Tongue (tissue), 2 donors: ENCODE results near the gene MYH10. TPM values are rescaled to one million over a fixed set of nuclear protein-coding genes. Genes with fewer than 3 reads are reported as not detected.
"Not testable (repeated sequence)": the region's sequence is repeated elsewhere in the genome, so short reads cannot be mapped to it uniquely, and the experiment has no call there.

Experiments used
- DNase-seq: peaks from one replicate; pipeline ENCODE4 v3.0.0-alpha.2; 2015
- total RNA-seq: library from RNA; depleted of rRNA; stranded (reverse); fragments of >200 nt; gene quantifications from one replicate; pipeline ENCODE4 v1.2.3, GENCODE V29; 2014

MYH10 gene
- total RNA-seq, 1 donor from 2014 or later, result 86.1 TPM

DNA sequence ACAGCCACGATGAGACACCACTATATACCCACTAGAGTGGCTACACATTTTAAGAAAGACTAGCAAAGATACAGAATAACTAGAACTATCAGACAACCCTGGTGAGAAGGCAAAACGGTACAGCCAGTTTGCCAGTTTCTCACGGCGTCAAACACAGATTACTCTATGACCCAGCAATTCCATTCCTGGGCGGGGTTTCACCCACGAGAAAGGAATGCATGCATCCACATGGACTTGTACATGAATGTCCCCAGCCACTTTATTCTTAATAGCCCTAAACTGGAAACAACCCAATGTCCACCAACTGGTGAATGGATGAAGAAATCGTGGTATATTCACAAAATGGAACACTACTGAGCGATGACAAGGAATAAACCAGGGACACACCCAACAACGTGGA is 74.5 kb downstream of the MYH10 start:
- DNase-seq, result no peak

DNA sequence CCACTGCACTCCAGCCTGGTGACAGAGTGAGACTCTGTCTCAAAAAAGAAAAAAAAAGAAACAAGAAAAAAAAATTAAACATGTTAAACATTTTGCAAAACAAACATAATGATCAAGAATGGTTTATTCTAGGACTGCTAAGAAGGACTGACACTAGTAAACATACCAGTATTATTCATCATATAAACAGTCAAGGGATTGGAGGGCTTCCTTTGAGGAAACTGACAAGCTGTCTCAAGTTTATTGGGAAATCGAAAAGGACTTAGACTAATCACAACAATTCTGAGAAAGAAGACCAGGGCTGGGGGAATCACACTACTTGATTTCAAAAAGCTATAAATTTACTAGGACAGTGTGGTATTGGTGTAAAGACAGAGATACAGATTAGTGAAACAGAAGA is 75.5 kb downstream of the MYH10 start:
- no peak for DNase-seq

DNA sequence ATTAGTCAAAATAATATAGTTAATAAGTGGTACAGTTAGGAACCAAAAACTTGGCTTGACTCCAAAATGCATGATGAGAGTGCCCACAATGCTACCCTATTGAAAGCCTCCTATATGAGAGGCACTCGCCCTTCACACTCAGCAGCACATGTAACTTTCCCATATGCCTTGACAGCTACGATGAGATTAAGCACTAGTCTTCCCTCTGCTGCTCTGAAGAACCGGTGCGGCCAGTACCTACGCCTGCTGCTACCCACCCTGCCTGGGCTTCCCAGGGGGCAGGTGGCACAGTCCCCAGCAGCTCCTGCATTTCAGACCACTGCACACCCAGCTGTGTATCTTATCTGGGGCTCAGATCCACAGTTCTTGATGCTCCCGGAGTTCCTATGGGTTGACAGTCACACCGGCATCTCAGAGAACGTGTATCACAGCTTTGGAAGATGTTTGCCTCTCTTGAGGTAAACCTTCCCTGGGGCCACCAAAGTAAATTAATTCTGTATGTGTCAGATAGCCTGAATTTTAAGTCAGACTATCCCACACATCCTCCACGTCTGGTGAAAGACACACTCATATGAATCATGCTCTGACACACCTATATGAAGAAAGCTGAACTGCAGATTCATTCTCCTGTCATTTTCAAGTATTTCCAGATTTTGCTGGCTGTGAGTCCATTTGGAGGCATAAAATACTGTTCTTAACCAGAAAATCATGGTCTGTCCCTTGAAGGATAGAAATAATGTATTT is 77.8 kb downstream of the MYH10 start:
- DNase-seq, result no peak

DNA sequence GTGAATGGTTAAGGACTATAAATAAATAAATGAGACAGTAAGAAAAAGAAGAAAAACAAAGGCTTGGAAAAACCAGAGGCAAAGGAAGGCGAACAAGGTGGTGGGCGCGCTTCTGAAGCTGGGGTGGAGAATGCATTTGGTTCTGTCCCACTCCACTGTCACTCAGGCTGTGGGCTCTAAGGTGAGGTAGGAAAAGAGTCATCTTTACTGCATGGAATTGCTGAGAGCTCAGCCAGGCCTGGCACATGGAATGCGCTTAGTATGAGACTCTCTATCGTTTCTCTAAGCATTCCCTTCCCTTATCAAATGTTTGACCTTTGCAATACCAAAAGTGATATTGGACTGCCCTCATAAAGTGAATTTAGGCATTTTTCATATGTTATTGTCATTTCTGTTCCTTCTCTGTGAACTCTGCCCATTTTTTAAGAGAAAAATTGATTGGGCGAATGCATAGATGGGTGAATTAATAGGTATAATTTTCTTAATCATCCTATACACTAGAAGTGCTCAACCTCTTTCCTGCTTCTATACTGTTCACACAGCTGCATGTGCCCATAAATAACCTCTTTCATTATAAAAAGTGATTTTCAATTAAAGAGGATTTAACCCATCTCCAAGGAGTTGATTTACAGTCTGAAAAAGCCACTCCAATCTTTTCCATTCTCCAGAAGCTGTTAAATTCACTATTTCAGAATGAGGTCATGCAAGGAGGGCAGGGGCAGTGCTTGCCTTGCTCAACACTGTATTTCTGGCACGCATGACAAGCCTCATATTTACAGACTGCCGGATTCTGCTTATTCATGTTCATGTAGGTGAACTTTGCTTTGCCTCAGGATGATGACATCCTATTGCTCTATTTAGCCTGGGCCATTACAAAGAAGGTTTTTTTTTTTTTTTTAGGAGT is 87.7 kb downstream of the MYH10 start:
- no peak for DNase-seq

DNA sequence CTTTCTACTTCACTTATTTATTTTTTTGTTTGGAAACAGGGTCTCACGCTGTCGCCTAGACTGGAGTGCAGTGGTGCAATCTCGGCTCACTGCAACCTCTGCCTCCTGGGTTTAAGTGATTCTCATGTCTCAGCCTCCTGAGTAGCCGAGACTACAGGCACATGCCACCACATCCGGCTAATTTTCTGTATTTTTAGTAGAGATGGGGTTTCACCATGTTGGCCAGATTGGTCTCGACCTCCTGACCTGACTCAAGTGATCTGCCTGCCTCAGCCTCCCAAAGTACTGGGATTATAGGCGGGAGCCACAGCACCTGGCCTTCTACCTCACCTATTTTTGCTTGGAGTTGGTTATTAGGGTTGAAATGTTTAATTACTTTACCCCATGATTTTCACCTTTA is 90.5 kb downstream of the MYH10 start:
- DNase-seq, result not testable (repeated sequence)

DNA sequence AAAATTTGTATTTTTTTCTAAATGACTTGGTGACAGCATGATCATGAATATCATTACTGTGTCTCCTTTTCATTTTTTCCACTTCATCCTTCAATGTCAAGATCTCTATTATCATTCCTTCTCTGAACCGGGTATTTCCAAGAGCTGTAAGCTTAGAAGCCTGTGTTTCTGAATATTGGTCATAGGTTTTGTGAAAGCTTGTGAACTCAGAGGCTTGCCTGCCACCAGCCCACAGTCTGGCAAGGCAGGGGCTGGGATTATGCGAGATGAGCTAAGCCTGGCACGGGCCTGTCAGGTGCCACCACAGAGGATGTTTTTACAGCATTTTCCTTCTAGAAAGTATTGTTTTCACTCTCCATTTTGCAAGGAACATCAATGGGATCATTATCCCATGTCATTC is 92.8 kb downstream of the MYH10 start:
- no peak for DNase-seq

DNA sequence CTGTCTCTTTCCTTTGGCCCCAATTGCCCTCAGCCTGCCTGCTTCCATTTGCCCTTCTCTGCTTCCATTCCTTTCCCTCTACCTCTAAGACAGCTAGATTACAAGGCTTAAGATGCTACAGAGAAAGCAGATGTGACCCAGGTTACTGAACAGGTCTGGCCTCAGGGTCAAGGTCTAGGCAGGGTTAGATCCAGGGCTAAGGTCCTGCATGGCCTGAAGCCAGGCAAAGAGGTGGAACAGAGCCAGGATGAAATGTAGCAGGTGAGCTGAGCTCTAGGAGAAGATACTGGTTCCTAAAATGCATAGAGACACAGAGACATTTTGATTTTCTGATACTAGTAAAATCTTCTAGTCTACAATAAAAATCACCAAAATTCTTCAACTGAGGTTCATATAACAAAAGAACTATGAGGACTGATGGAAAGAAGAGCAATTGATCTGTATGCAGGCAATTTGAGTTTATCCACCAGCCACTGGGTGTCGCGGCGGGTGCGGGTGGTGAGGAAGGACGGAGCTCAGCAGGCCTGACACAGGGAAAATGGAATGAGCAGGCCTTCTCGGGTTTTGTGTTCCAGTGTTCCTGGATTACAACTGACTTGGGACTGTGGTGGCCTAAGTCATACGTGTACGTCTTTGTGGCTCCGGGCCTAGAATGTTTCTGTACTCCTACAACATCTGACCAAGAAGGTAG is 95.9 kb downstream of the MYH10 start:
- no peak for DNase-seq

DNA sequence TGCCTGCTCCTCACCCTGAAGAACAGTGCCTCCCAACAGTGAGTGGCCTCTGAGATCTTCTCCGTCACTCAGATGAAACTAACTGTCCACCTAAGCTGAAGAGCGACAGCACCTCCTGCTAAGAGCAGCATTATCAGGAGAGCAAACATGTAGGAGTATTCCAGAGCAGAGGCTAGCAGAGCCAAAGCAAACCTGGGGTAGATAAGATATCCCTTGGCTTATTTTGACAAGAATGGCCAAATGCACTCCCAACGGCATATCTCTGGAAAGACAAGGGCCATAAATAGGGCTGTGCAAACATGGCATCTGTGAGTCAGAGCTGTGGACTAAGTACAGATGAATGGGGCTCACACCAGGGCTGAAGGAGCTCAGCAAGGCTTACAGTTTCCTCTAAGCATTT is 98.5 kb downstream of the MYH10 start:
- no peak for DNase-seq

DNA sequence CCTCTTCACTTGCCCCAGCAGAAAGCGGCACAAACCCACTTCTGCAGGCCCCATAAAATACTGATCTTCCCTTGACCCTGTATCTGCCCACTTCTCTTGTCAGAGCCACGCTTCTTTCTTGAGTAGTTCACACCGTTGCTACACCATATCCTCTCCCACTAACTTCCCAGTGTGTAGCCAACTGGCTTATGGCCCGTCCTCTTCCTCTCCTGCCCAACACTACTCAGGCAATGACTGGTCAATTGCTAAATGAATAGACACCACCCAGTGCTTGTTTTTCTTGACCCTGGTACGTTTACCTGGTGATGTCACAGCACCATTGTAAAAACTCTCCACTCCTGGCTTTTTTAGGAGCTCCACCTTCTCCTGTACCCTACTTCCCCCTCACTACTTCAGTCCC is 107.9 kb downstream of the MYH10 start:
- DNase-seq, result no peak

DNA sequence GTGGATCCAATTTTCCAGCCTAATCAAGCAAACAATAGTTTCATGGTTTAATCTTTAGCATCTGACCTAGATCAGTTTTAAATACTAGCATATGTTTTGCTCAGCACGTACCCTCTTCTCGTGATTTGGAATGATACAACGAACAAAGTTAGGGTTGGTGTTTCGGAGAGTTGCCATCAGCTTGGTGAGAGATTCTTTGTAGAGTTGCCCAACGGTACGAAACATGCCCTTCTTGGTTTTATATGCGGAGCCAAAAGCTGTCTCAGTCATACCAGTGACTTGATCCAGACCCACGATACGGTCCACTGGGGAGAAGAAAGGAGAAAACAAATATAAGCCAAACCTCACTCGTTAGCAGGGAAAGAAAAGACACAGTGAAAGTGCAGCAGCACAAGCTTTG is 109.5 kb downstream of the MYH10 start:
- peak; percentile 10 for DNase-seq

DNA sequence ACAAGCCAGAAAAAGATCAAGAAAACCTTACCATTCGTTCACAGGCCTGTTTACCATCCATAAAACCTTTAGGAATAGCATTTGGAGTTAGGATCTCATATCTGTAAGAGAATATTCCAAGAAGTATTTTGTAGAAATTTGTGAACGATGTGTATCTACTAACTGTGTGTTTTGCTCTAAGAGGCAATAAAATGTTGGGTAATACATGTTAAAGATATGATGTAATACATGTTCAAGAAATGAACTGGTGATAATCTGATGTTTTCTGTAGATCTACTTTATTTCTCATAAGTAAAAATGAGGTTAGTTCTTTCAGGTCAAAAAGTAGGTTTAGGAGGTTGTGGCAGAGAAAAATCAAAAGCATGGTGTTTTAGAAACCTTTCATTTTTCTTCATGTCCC is 111.7 kb downstream of the MYH10 start:
- DNase-seq, result no peak

DNA sequence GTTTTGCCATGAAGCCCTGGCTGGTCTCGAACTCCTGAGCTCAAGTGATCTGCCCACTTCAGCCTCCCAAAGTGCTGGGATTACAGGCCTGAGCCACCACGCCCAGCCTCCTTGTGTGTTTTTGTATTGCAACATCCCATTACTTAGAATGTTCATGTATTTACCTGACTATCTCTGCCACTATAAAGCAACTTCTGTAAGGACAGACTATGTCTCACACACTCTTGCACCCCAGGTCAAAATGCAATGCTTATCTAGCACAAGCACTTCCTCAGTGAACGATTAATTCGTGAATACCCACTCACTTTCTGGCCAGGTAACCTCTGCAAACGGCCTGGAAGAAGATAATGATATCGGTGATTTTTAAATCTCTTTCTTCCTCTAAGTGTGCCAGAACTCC is 112.2 kb downstream of the MYH10 start:
- no peak for DNase-seq

DNA sequence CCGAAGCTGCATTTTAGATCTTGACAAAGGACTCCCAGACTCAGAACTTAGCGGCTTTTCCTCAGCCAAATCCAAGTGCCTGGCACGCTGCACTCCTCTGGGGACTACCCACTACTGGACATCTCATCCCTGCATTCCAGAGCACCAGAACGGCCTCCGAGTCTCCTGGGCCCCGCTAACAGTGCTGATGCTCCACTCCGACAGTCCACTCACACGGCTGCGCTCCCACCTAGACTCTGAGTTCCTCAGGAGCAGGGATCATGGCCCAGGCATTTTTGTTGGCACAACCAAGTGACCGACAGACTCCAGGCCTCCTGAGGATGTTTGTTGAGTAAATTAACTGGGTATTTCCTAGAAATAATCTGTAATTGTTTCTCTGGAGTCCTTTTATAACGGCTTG is 115.7 kb downstream of the MYH10 start:
- DNase-seq, result no peak

DNA sequence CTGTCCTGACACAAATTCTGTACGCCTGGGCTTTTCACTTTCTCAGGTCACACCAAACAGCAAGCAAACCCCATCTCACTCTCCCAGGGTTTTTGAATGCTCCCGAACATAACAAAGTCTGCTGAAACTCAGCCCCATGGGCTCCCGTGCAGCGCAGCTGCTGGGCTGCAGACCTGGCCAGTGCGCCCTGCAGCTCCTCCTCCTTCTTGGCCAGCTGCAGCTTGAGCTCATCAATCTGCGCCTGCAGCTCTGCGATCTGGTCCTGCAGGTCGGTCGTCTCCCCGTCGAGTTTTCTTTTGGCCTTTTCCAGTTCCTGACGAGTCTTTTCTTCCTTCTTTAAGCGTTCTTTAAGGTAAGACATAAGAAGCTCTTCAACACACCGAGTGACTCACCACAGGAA is 124.4 kb downstream of the MYH10 start:
- DNase-seq, result peak; percentile 62

DNA sequence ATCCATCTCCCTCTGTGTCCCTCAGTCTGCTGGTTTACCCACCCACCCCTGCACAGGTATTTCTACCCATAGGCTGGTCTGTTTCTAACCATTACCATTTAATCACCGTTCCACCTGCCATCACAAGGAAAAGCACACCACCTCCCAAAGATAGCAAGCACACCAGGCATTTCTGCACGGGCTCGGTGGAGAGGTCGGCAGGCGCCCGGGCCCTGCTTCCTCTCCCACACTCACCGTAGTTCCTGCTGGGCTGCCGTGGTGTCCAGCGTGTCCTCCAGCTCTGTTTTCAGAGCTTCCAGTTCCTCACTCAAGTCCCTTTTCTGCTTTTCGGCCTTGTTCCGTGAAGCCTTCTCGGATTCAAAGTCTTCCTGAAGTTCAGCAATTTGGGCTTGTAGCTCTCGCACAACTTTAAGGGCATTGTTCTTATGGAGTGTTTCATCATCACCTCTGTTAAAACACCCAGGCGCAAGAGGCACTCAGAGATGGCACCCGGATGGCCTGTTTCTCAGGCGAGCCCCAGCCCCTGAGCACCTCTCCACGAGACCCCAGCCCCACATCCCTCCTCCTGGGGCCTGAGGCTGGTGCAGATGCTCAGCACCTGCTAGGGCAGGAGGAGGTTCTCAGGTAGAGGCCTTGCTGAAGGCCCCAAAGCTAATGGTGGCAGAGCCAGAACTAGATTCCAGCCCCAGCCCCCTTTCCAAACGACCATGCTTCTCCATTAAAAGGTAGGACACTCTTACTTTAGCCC is 125.9 kb downstream of the MYH10 start:
- no peak for DNase-seq

DNA sequence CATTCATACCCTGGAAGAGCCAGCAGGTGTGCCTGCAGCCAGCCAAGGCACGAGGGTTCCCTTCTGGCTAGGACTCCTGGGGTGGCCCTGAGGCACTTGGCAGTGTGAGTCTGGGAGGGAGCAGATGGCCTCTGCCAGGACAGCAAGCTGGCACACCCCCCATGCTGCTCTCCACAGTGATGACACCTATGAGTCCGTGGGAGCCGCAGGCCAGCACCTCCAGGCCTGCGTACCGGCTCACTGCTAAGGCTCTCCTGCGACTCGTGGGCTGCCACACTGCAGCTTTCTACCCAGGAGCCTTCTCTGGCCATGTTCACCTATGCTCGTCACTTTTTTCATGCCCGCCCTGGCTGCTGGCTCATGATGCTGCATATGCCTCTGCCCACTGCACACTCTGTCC is 126.7 kb downstream of the MYH10 start:
- DNase-seq, result no peak

DNA sequence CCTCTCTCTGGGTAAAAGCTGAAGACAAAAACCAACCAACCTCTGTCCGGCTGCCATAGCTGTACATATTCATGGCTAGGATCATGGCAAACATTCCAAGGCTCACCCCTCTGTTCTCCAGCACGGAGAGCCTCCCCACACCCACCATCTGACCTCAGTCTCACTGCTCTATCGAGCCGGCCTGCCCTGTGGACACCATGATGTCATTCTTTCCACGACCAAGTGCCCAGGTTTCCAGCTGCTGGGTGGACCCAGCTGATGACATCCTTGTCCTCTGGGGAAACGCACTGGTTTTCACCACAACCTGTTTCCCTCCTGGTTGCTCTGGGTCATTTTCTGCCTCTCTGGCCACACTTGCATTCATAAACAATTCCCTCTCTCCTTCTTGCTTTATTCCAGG is 127.2 kb downstream of the MYH10 start:
- DNase-seq, result peak; percentile 7

DNA sequence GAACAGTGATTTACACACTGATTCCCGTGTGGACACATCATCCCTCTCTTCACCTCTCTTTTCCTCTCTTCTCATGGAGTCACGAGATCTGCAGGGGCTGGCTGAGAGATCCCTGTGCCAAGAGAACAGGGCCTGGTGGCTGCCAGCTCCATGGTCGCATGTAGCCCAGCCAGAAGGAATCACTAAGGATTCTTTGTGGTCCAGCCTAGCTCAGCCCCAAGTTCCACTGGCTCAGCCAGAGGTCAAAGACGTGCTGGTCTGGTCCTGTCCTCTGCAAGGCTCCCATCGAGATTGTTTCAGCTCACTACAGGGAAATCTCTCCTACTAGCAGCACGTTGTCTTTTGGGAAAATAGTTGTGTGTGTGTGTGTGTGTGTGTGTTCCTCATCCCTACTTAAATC is 128.4 kb downstream of the MYH10 start:
- DNase-seq, result no peak

DNA sequence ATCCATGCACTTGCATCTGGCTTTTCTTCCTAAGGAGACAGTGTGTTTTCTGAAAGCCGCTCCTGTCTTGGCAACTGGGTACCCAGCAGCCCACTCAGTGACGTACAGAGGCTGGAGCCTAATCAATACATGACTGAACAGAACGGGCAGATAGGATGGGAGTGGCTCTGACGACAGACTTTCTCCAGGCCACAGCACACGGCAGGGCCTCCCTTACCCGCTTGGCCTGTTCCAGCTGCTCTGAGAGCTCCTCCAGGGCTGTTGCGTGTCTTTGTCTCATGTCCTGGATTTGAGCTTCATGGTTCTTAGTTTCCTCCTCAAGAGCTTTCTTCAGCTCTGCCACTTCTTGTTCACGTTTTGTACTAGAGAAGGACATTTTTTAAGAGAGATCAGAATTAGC is 129.9 kb downstream of the MYH10 start:
- DNase-seq, result no peak

DNA sequence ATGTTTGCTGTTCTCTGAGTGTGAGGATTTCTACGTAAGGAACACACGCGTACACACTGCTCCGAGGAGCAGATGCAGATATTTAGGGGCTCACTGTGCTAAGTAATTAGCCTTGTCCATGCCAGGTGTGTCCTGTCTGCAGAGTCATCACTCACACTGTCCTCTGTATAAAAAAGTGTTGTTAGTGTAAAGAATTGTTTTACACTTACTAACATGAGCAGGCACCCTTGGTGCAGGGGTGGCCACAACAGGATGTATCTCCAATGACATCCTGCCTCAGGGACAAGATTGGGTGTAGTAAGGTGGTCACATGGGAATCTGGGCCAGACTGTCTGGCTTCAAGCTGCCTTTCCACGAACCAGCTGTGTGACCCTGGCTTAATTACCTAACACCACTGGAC is 130.9 kb downstream of the MYH10 start:
- DNase-seq, result no peak

DNA sequence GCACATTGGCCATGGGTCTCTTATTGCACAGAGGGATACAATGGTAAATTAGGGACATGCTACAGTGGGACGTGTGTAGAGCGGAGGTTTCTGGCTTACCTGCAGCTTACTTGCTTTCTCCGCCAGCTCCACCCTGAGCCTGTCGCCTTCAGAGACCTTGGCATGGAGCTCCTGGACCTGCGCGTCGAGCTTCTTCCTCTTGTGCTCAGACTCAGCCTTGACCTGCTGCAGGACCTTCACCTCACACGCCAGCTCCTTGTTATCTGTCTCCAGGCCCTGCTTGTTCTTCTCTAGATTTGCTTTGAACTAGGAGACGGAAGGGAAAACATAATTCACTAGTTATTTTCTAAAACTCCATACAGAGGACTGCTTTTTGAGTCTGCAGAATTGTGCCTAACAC is 131.4 kb downstream of the MYH10 start:
- DNase-seq, result no peak

DNA sequence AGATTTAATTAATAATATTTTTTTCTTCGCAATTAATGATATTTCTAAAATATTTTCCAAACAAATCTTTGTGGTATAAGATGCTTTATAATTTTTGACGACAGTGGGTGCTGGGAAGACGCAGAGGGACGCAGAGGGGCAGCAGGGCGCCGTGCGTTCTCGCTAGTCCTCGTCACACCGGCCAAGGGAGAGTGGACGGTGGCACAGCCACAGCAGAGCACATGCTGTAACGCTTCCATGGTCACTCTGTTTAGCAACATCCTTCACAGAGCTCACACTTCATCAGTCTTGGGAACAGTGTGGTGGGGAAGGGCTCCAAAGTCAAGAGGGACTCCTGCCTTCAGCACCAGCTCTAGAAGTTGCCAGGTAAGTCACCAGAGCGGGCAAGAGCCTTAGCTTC is 134.4 kb downstream of the MYH10 start:
- no peak for DNase-seq
